HG02642 (cell line): ENCODE data around the gene WDR20.

Experiments
- ATAC-seq: cut with Tn5 transposase; IDR thresholded peaks from one replicate; pipeline ENCODE4 v1.9.1; 2021; ENCODE audit warnings: mild to moderate bottlenecking; ENCODE audit not compliant: unreplicated experiment, poor library complexity

WDR20 gene

GRCh38 chr14:102255401-102256190 is 115.9 kb downstream of the WDR20 start:
- ATAC-seq, result no peak

GRCh38 chr14:102256716-102257115 is 117.0 kb downstream of the WDR20 start:
- no peak for ATAC-seq

GRCh38 chr14:102258136-102258535 is 118.4 kb downstream of the WDR20 start:
- ATAC-seq, result no peak
